ENCODE results near the gene OXA1L.
"Not testable (repeated sequence)": the region's sequence is repeated elsewhere in the genome, so short reads cannot be mapped to it uniquely, and the experiment has no call there.

The OXA1L gene

GRCh38 chr14:22766457-22767322 is at the start of gene OXA1L:
TSS of gene OXA1L (plus strand) at chr14:22766688. CDS start at chr14:22766702, 14 bp downstream.
- in situ Hi-C loops (cut with HindIII; ENCODE audit: low pct_unique_long_range_greater_than_20kb, low sequenced_read_pairs) = no loop called here
- TF ChIP-seq JUND (IDR thresholded peaks at IDR 0.05; ENCODE audit: low read depth) = no peak
- DNase-seq (ENCODE audit: low read depth in 1 of 2, low spot score in 1 of 2) = peak; percentile 67 to 96

GRCh38 chr14:22718091-22718490 is 48.4 kb upstream of the OXA1L start:
- no peak for TF ChIP-seq JUND (IDR thresholded peaks at IDR 0.05; ENCODE audit: low read depth)
- in situ Hi-C loops (cut with HindIII; ENCODE audit: low pct_unique_long_range_greater_than_20kb, low sequenced_read_pairs) = no loop called here

DNA sequence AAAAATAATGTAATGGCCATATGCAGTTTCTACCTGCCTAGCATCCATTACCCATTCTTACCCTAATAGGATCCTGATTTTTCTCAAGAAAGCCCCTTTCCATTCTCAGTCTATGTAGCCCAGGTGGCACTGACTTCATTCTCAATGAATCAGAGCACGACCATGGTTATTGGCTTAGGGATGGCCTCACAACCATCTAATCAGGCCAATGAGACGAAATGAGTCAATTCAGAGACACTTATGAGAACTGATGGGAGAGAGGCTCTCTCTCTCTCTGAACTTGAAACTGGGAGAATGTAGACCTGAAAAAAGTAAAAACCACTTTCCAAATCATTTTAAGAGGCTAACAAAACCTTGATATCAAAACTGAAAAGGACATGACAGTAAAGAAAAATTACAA is 45.3 kb upstream of the OXA1L start:
- DNase-seq (ENCODE audit: low read depth in 1 of 2, low spot score in 1 of 2) = no peak
- no peak for TF ChIP-seq JUND (IDR thresholded peaks at IDR 0.05; ENCODE audit: low read depth)
- in situ Hi-C loops (cut with HindIII; ENCODE audit: low pct_unique_long_range_greater_than_20kb, low sequenced_read_pairs) = no loop called here

More at GRCh38 chr14:22718091-22718490, 48.4 kb upstream of the OXA1L start:
- no peak for DNase-seq (ENCODE audit: low read depth in 1 of 2, low spot score in 1 of 2)

- in situ Hi-C loops (cut with HindIII; ENCODE audit: low pct_unique_long_range_greater_than_20kb, low sequenced_read_pairs) = no loop called here
- TF ChIP-seq JUND (IDR thresholded peaks at IDR 0.05; ENCODE audit: low read depth) = no peak
Observed at GRCh38 chr14:22723815-22724214, 42.7 kb upstream of the OXA1L start.

DNA sequence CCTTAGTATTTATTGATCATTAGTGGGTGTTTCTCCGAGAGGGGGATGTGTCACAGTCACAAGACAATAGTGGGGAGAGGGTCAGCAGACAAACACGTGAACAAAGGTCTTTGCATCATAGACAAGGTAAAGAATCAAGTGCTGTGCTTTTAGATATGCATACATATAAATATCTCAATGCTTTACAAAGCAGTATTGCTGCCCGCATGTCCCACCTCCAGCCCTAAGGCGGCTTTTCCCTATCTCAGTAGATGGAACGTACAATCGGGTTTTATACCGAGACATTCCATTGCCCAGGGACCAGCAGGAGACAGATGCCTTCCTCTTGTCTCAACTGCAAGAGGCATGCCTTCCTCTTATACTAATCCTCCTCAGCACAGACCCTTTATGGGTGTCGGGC is 41.6 kb upstream of the OXA1L start:
- in situ Hi-C loops (cut with HindIII; ENCODE audit: low pct_unique_long_range_greater_than_20kb, low sequenced_read_pairs); DNase-seq (ENCODE audit: low read depth in 1 of 2, low spot score in 1 of 2): not testable (repeated sequence)

More at GRCh38 chr14:22723815-22724214, 42.7 kb upstream of the OXA1L start:
- no peak for DNase-seq (ENCODE audit: low read depth in 1 of 2, low spot score in 1 of 2)

- DNase-seq (ENCODE audit: low read depth in 1 of 2, low spot score in 1 of 2); in situ Hi-C loops (cut with HindIII; ENCODE audit: low pct_unique_long_range_greater_than_20kb, low sequenced_read_pairs): not testable (repeated sequence)
Observed at GRCh38 chr14:22725374-22725773, 41.1 kb upstream of the OXA1L start.

GRCh38 chr14:22726012-22726411 is 40.5 kb upstream of the OXA1L start:
- no peak for TF ChIP-seq JUND (IDR thresholded peaks at IDR 0.05; ENCODE audit: low read depth)
- in situ Hi-C loops (cut with HindIII; ENCODE audit: low pct_unique_long_range_greater_than_20kb, low sequenced_read_pairs) = no loop called here
- no peak for DNase-seq (ENCODE audit: low read depth in 1 of 2, low spot score in 1 of 2)

GRCh38 chr14:22732062-22732461 is 34.4 kb upstream of the OXA1L start:
- in situ Hi-C loops (cut with HindIII; ENCODE audit: low pct_unique_long_range_greater_than_20kb, low sequenced_read_pairs); DNase-seq (ENCODE audit: low read depth in 1 of 2, low spot score in 1 of 2): not testable (repeated sequence)

- TF ChIP-seq JUND (IDR thresholded peaks at IDR 0.05; ENCODE audit: low read depth) = no peak
- in situ Hi-C loops (cut with HindIII; ENCODE audit: low pct_unique_long_range_greater_than_20kb, low sequenced_read_pairs) = no loop called here
- DNase-seq (ENCODE audit: low read depth in 1 of 2, low spot score in 1 of 2) = no peak
Observed at GRCh38 chr14:22733829-22734228, 32.7 kb upstream of the OXA1L start.

DNA sequence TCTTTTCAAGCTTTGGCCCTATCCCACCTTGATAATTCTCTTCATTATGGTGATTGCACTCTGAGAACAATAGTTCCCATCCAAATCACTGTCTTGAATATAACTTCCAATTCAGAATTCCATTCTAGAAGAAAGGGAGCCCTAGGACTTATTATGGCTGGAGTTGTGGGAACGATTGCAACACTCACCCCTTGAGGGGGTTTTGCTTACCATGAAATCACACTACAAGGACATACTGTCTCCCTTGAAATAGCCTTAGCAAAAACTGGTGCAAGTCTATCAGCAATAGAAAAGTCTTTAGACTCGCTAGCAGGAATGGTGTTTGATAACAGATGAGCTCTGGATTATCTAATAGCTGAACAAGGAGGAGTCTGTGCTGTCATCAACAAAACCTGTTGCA is 31.4 kb upstream of the OXA1L start:
- DNase-seq (ENCODE audit: low read depth in 1 of 2, low spot score in 1 of 2) = no peak
- in situ Hi-C loops (cut with HindIII; ENCODE audit: low pct_unique_long_range_greater_than_20kb, low sequenced_read_pairs) = no loop called here

DNA sequence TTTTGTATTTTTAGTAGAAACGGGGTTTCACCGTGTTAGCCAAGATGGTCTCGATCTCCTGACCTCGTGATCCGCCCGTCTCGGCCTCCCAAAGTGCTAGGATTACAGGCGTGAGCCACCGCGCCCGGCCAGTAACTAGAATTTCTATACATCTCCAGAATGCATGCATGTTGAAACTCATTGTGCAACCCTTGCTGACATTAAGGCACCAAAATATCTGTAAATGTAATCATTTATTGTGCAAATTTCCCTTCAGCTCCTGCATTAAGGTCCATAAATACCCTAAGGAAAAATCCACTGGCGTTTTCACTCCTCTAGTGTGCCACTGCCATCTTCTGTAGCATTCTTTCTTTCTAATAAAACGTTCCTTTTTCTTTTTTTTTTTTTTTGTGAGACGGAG is 30.1 kb upstream of the OXA1L start:
- DNase-seq (ENCODE audit: low read depth in 1 of 2, low spot score in 1 of 2); in situ Hi-C loops (cut with HindIII; ENCODE audit: low pct_unique_long_range_greater_than_20kb, low sequenced_read_pairs): not testable (repeated sequence)

More for the DNA sequence above, 31.4 kb upstream of the OXA1L start:
- no peak for TF ChIP-seq JUND (IDR thresholded peaks at IDR 0.05; ENCODE audit: low read depth)

DNA sequence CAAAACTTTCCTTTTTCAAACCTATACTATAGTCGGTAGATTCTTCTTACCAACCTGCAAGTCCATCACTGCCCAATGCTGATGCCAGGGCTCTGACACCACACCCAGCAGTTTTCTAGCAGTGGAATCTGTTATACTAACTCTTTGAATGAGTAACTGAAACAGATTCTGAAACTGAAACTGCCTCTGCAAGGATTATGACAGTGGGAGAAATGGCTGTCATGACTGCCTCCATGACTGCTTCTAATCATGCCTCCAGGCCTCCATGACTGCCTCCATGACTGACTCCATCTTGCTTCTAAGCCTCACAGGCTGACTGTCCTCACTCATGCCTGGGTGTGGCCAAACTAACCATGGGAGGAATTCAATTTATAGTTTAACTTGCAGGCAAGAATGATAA is 29.4 kb upstream of the OXA1L start:
- no peak for TF ChIP-seq JUND (IDR thresholded peaks at IDR 0.05; ENCODE audit: low read depth)
- DNase-seq (ENCODE audit: low read depth in 1 of 2, low spot score in 1 of 2) = no peak
- in situ Hi-C loops (cut with HindIII; ENCODE audit: low pct_unique_long_range_greater_than_20kb, low sequenced_read_pairs) = no loop called here

DNA sequence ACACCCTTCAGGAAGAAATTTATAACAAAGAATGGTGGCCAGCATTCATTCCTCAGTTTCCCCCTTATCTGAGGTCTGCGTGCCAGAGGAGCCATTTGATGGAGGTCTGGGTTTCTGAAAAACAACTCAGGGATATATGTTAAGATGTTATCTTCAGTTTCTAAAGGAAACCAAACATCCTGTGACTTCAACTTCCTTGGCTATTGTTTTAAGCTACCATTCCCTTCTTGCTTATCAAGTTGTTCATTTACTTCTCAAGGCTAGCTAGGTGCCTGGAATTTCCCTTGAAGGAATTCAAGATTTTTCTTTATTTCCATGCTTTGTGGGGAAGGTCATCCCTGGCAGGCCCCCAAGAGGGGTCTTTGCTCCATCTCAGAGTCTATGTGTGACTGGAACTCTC is 27.1 kb upstream of the OXA1L start:
- no peak for TF ChIP-seq JUND (IDR thresholded peaks at IDR 0.05; ENCODE audit: low read depth)
- no peak for DNase-seq (ENCODE audit: low read depth in 1 of 2, low spot score in 1 of 2)
- in situ Hi-C loops (cut with HindIII; ENCODE audit: low pct_unique_long_range_greater_than_20kb, low sequenced_read_pairs) = no loop called here

GRCh38 chr14:22740020-22740419 is 26.5 kb upstream of the OXA1L start:
- TF ChIP-seq JUND (IDR thresholded peaks at IDR 0.05; ENCODE audit: low read depth) = no peak
- no peak for DNase-seq (ENCODE audit: low read depth in 1 of 2, low spot score in 1 of 2)
- in situ Hi-C loops (cut with HindIII; ENCODE audit: low pct_unique_long_range_greater_than_20kb, low sequenced_read_pairs) = no loop called here

All from T47D (cell line).